ENCODE measurements around the gene SMIM28.
"Not testable (repeated sequence)": the region's sequence is repeated elsewhere in the genome, so short reads cannot be mapped to it uniquely, and the experiment has no call there.

The SMIM28 gene

GRCh38 chr6:138418118-138418742 is 40.5 kb downstream of the SMIM28 start:
- TF ChIP-seq JUND (IDR thresholded peaks at IDR 0.05; ENCODE audit: low read depth), result no peak
- in situ Hi-C loops (cut with HindIII; ENCODE audit: low pct_unique_long_range_greater_than_20kb, low sequenced_read_pairs), result no loop called here
- no peak for DNase-seq (ENCODE audit: low read depth in 1 of 2, low spot score in 1 of 2)

- DNase-seq (ENCODE audit: low read depth in 1 of 2, low spot score in 1 of 2), result no peak
- in situ Hi-C loops (cut with HindIII; ENCODE audit: low pct_unique_long_range_greater_than_20kb, low sequenced_read_pairs), result no loop called here
- no peak for TF ChIP-seq JUND (IDR thresholded peaks at IDR 0.05; ENCODE audit: low read depth)
These were observed 42.1 kb downstream of the SMIM28 start for GRCh38 chr6:138419766-138420165.

- TF ChIP-seq JUND (IDR thresholded peaks at IDR 0.05; ENCODE audit: low read depth), result no peak
- DNase-seq (ENCODE audit: low read depth in 1 of 2, low spot score in 1 of 2), result no peak
- in situ Hi-C loops (cut with HindIII; ENCODE audit: low pct_unique_long_range_greater_than_20kb, low sequenced_read_pairs), result no loop called here
These were observed 42.7 kb downstream of the SMIM28 start for GRCh38 chr6:138420356-138420755.

GRCh38 chr6:138421089-138421488 is 43.4 kb downstream of the SMIM28 start:
- DNase-seq (ENCODE audit: low read depth in 1 of 2, low spot score in 1 of 2), result no peak
- TF ChIP-seq JUND (IDR thresholded peaks at IDR 0.05; ENCODE audit: low read depth), result no peak
- in situ Hi-C loops (cut with HindIII; ENCODE audit: low pct_unique_long_range_greater_than_20kb, low sequenced_read_pairs), result no loop called here

GRCh38 chr6:138421608-138422007 is 43.9 kb downstream of the SMIM28 start:
- TF ChIP-seq JUND (IDR thresholded peaks at IDR 0.05; ENCODE audit: low read depth), result no peak
- in situ Hi-C loops (cut with HindIII; ENCODE audit: low pct_unique_long_range_greater_than_20kb, low sequenced_read_pairs), result no loop called here
- no peak for DNase-seq (ENCODE audit: low read depth in 1 of 2, low spot score in 1 of 2)

GRCh38 chr6:138422861-138423260 is 45.2 kb downstream of the SMIM28 start:
- DNase-seq (ENCODE audit: low read depth in 1 of 2, low spot score in 1 of 2), result no peak
- no peak for TF ChIP-seq JUND (IDR thresholded peaks at IDR 0.05; ENCODE audit: low read depth)
- in situ Hi-C loops (cut with HindIII; ENCODE audit: low pct_unique_long_range_greater_than_20kb, low sequenced_read_pairs), result no loop called here

GRCh38 chr6:138424004-138424904 is 46.5 kb downstream of the SMIM28 start:
- in situ Hi-C loops (cut with HindIII; ENCODE audit: low pct_unique_long_range_greater_than_20kb, low sequenced_read_pairs), result no loop called here
- no peak for TF ChIP-seq JUND (IDR thresholded peaks at IDR 0.05; ENCODE audit: low read depth)
- DNase-seq (ENCODE audit: low read depth in 1 of 2, low spot score in 1 of 2), result no peak

- in situ Hi-C loops (cut with HindIII; ENCODE audit: low pct_unique_long_range_greater_than_20kb, low sequenced_read_pairs); DNase-seq (ENCODE audit: low read depth in 1 of 2, low spot score in 1 of 2): not testable (repeated sequence)
These were observed 47.6 kb downstream of the SMIM28 start for GRCh38 chr6:138425256-138425655.

GRCh38 chr6:138426500-138427123 is 48.9 kb downstream of the SMIM28 start:
- in situ Hi-C loops (cut with HindIII; ENCODE audit: low pct_unique_long_range_greater_than_20kb, low sequenced_read_pairs), result no loop called here
- no peak for TF ChIP-seq JUND (IDR thresholded peaks at IDR 0.05; ENCODE audit: low read depth)
- DNase-seq (ENCODE audit: low read depth in 1 of 2, low spot score in 1 of 2), result no peak

- in situ Hi-C loops (cut with HindIII; ENCODE audit: low pct_unique_long_range_greater_than_20kb, low sequenced_read_pairs), result no loop called here
- TF ChIP-seq JUND (IDR thresholded peaks at IDR 0.05; ENCODE audit: low read depth), result no peak
- DNase-seq (ENCODE audit: low read depth in 1 of 2, low spot score in 1 of 2), result no peak
These were observed 50.0 kb downstream of the SMIM28 start for GRCh38 chr6:138427701-138428100.

GRCh38 chr6:138428944-138429598 is 51.4 kb downstream of the SMIM28 start:
- TF ChIP-seq JUND (IDR thresholded peaks at IDR 0.05; ENCODE audit: low read depth), result no peak
- in situ Hi-C loops (cut with HindIII; ENCODE audit: low pct_unique_long_range_greater_than_20kb, low sequenced_read_pairs), result no loop called here
- DNase-seq (ENCODE audit: low read depth in 1 of 2, low spot score in 1 of 2), result peak; percentile 24 to 57

- in situ Hi-C loops (cut with HindIII; ENCODE audit: low pct_unique_long_range_greater_than_20kb, low sequenced_read_pairs), result no loop called here
- no peak for DNase-seq (ENCODE audit: low read depth in 1 of 2, low spot score in 1 of 2)
- no peak for TF ChIP-seq JUND (IDR thresholded peaks at IDR 0.05; ENCODE audit: low read depth)
These were observed 52.1 kb downstream of the SMIM28 start for GRCh38 chr6:138429761-138430160.

All from T47D (cell line).